Coronary artery (tissue), 2 donors: ENCODE data around the gene PLK1.

ENCODE experiments used
- DNase-seq: peaks from one replicate; pipeline ENCODE4 v3.0.0-alpha.2; 2017; ENCODE audit warnings: low spot score
- H3K27ac ChIP-seq, 2 donors: fragments of 200-600 bp; sonication (generic); one replicate each; pipeline ENCODE4 v1.5.1; 2016 to 2019
- H3K4me3 ChIP-seq: fragments of 200-600 bp; sonication (generic); 2 replicates; pipeline ENCODE4 v1.5.1; 2016; ENCODE audit warnings: mild to moderate bottlenecking, moderate library complexity
- TF ChIP-seq, protein P1 (sequence below): fragments of 200-600 bp; sonication (generic); IDR thresholded peaks from one replicate; pipeline ENCODE4 v1.5.1; 2019; ENCODE audit warnings: antibody characterized with exemption

PLK1 gene

DNA sequence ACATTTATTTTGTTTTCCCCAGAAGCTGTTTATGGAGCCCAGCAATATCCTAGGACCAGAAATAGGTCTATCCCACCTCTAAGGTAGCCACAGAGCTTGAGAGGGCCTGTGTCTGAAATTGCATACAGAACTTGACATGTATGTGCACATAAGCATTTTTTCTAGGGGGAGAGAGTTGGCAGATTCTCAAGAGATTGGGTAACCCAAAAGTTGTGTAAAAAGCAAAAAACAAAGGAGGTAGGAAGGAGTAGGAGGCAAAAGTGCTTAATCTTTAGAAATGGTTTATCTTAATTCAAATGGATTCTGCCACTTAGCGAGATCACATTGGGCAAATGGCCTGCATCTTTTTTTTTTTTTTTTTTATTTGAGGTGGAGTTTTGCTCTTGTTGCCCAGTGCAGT is 3.5 kb downstream of the PLK1 start:
- Histone ChIP-seq H3K4me3 (no peak overlapping the region), H3K27ac (no peak overlapping the region)
- TF ChIP-seq, protein P1, sequence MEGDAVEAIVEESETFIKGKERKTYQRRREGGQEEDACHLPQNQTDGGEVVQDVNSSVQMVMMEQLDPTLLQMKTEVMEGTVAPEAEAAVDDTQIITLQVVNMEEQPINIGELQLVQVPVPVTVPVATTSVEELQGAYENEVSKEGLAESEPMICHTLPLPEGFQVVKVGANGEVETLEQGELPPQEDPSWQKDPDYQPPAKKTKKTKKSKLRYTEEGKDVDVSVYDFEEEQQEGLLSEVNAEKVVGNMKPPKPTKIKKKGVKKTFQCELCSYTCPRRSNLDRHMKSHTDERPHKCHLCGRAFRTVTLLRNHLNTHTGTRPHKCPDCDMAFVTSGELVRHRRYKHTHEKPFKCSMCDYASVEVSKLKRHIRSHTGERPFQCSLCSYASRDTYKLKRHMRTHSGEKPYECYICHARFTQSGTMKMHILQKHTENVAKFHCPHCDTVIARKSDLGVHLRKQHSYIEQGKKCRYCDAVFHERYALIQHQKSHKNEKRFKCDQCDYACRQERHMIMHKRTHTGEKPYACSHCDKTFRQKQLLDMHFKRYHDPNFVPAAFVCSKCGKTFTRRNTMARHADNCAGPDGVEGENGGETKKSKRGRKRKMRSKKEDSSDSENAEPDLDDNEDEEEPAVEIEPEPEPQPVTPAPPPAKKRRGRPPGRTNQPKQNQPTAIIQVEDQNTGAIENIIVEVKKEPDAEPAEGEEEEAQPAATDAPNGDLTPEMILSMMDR: no peak
- DNase-seq: no peak

DNA sequence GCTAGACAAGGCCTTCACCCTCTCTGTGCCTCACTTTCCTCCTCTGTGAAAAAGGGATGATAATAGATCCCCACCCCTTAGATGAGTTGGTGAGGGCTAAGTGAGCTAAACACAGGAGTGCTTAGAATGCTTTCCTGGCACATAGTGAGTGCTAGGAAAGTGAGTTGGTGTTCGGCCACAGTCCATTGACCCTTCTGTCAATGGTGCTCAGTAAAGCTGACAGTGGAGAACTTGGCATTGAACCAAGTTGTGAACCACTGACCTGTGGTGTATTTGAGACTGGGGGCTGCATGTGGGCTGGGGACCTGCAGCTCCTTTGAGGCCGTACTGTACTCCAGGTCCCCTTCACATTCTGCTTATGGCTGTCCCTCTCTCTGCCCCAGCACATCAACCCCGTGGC is 4.8 kb downstream of the PLK1 start:
- TF ChIP-seq, protein P1: no peak
- DNase-seq: no peak
- no peak overlapping the region for H3K4me3 ChIP-seq
- no peak overlapping the region for H3K27ac ChIP-seq

DNA sequence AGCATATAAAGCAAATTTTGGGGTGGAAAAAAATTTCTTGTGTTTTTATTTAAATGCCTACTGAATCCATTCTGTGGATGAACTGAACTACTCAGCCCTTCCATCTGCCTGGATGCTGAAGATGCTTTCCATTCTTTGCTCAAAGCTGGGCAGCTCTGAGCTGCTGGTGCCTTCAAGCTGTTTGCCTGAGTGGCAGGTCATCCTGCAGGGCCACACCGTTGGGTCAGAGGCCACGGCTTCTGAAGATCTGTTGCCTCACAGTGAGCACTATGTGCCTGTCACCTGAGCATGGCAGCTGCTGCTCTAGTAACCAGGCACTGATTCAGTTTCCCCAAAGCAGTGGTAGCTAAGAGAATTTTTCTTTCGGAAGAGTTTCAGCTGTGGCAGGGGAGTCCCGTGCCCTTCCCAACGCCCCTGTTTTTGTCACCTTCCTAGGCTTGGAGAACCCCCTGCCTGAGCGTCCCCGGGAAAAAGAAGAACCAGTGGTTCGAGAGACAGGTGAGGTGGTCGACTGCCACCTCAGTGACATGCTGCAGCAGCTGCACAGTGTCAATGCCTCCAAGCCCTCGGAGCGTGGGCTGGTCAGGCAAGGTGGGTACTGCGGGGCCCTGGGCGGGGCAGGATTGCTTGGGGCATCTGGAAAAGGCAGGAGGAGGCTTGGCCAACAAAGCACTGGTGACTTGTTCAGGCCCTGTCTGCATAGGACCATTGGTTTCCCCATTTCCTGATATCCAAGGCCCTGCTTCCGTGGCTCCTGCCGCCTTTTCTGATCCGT is 8.5 kb downstream of the PLK1 start:
- TF ChIP-seq, protein P1: no peak
- no peak overlapping the region for H3K4me3 ChIP-seq
- DNase-seq: no peak
- H3K27ac ChIP-seq: no peak overlapping the region

DNA sequence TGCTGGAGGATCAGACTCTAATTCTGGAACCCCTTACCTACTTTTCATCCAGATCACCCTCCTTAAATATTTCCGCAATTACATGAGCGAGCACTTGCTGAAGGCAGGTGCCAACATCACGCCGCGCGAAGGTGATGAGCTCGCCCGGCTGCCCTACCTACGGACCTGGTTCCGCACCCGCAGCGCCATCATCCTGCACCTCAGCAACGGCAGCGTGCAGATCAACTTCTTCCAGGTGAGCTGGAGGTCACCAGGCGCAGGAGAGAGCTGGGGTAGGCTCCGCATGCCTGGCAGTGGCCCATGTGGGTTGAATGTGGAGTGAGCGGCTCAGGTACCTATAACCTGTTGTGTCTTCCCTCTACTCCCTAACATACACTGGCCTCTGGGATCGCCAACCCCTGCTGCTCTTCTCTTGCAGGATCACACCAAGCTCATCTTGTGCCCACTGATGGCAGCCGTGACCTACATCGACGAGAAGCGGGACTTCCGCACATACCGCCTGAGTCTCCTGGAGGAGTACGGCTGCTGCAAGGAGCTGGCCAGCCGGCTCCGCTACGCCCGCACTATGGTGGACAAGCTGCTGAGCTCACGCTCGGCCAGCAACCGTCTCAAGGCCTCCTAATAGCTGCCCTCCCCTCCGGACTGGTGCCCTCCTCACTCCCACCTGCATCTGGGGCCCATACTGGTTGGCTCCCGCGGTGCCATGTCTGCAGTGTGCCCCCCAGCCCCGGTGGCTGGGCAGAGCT is 10.9 kb downstream of the PLK1 start:
- Histone ChIP-seq H3K27ac (no peak overlapping the region), H3K4me3 (no peak overlapping the region)
- TF ChIP-seq, protein P1: no peak
- DNase-seq: no peak

DNA sequence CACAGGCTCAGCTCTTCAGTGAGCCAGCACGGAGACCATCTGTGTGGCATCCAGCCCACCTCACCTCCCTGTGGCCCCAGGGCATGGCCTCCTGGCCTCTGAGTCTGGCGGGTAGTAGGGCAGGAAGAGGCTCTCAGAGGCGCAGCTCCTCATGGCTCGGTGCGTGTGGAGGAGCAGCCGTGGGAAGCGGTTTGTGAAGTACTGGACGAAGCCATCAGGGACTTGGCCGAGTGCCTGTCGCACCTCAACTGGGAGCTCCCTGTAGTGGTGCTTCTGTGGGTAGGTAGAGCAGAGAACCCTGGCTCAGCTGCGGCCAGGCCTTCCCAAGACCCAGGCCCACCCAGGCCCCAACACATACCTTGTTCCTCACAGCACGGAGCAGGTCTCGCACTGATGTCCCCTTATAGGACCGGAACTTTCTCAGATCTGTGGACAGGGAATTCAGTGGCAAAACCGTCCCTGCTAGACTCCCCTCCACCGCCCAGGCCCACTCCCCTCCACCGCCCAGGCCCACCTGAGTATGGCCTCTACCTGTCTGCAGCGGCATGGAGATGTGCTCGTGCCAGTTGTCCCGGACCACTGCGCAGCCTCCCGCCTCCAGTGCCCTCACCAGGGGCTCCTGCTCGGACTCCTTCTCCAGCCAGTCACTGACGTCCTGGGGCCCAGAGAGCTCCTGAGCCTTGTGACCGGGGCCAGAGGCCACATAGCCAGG is 12.2 kb downstream of the PLK1 start:
- TF ChIP-seq, protein P1: no peak
- H3K4me3 ChIP-seq: no peak overlapping the region
- DNase-seq: no peak
- H3K27ac ChIP-seq: no peak overlapping the region

DNA sequence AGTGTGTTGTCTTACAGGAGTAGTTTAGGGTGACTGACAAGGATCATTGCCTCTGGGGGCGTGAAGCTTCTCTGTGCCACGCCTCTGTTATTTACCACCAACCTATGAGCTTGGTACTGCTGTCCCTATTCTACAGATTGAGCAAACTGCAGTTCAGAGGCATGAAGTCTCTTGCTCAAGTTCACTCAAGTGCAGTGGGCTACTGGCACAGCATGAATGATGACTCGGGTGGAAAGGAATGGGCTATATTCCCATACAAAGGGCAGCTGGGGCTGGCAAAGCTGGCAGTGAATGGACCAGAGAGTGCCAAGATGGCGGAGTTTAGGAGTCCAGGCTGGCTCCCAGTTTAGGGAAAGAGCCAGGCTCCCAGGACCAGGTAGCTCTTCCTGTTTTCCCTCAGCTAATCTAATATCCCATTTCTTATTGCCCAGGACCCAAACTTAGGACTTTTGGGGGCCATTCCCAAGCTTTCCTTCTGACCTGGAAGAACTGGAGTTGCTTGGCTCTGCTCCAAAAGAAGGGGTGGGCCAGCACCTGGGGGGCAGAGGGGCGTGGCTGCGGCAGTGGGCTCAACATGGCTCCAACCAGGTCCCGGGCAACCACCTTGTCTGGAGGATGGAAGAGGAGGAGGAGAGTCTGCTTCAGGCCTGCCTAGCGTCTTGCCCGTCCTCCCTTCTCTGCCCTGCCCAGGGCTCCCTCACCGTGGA is 12.9 kb downstream of the PLK1 start:
- Histone ChIP-seq H3K4me3 (no peak overlapping the region), H3K27ac (no peak overlapping the region)
- DNase-seq: no peak
- TF ChIP-seq, protein P1: no peak
